ENCODE data around the gene APOL6.

The APOL6 gene

DNA sequence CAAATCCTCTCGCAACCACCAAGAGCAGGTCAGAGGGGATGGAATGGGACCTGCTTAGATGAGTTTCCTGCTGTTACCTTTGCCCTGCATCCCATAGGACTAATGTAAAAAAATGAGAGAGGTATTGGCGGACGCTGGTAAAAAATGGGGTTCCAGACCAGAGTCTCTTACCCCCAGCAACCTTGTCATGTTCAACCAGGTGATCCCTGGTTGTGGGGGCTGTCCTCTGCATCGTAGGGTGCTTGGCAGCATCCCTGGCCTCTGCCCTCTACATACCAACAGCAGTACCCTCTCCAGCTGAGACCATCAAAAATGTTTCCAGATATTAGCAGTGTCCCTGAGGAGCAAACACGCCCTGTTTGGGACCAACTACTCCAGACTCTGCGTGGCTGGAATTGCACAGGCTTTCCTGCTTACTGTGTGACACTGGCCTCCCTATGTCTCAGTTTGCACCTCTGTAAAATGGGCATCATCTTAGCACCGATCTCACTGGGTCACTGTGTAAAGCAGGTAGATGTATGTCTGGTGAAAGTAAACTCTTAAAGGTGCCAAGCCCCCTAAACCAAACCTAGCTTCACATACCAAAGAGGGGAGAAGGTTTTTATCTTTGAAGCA is 1.5 kb downstream of the APOL6 start:
- no peak for DNase-seq (ENCODE audit: extremely low spot score)
- TF ChIP-seq, protein P1, sequence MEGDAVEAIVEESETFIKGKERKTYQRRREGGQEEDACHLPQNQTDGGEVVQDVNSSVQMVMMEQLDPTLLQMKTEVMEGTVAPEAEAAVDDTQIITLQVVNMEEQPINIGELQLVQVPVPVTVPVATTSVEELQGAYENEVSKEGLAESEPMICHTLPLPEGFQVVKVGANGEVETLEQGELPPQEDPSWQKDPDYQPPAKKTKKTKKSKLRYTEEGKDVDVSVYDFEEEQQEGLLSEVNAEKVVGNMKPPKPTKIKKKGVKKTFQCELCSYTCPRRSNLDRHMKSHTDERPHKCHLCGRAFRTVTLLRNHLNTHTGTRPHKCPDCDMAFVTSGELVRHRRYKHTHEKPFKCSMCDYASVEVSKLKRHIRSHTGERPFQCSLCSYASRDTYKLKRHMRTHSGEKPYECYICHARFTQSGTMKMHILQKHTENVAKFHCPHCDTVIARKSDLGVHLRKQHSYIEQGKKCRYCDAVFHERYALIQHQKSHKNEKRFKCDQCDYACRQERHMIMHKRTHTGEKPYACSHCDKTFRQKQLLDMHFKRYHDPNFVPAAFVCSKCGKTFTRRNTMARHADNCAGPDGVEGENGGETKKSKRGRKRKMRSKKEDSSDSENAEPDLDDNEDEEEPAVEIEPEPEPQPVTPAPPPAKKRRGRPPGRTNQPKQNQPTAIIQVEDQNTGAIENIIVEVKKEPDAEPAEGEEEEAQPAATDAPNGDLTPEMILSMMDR (IDR thresholded peaks at IDR 0.05; ENCODE audit: control extremely low read depth, extremely low read depth, low read depth, missing control alignments), result no peak
- POLR2A ChIA-PET, result no interaction called here
- CTCF ChIA-PET, result interaction anchor here (2.1 to 2.7 kb wide), 2 partner anchors 14 to 23 kb away, joined by 7 to 8 read pairs; no protein-coding TSS in a partner anchor

DNA sequence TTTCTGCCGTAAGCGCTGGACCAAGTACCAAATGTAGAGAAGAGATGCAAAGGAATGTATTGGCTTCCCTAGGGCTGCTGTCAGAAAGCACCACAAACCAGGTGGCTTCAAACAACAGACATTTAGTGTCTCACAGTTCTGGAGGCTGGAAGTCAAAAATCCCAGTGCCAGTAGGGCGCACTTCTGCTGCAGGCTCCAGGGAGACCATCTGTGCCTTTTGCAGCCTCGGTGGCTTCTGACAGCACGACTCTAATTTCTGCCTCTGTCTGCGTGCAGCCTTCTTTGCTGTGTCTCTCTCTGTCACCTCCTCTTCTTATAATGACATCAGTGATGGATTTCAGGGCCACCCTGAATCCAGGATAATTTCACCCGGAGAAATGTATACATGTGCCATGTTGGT is 2.8 kb downstream of the APOL6 start:
- ChIA-PET POLR2A (no interaction called here), CTCF (no interaction called here)
- DNase-seq (ENCODE audit: extremely low spot score), result no peak
- TF ChIP-seq, protein P1 (IDR thresholded peaks at IDR 0.05; ENCODE audit: control extremely low read depth, extremely low read depth, low read depth, missing control alignments), result no peak

DNA sequence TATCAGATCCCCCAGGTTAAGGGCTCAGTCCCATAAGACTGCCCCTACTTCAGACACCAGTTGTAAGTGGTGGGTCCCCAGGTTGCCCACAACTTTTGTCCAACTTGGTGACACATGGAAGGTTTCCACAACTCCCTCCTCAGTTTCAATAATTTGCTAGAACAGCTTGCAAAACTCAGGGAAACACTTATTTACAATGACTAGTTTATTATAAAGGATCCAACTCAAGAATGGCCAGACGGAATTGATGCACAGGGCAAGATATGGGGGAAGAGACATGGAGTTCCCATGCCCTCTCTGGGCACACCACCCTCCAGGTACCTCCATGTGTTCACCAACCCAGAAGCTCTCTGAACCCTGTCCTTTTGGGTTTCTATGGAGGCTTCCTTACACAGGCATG is 5.6 kb downstream of the APOL6 start:
- ChIA-PET CTCF (no interaction called here), POLR2A (interaction anchor here (0.5 kb wide), 1 partner anchor 13 kb away, joined by 3 read pairs; no protein-coding TSS in a partner anchor)
- TF ChIP-seq, protein P1 (IDR thresholded peaks at IDR 0.05; ENCODE audit: control extremely low read depth, extremely low read depth, low read depth, missing control alignments), result no peak
- DNase-seq (ENCODE audit: extremely low spot score), result no peak

DNA sequence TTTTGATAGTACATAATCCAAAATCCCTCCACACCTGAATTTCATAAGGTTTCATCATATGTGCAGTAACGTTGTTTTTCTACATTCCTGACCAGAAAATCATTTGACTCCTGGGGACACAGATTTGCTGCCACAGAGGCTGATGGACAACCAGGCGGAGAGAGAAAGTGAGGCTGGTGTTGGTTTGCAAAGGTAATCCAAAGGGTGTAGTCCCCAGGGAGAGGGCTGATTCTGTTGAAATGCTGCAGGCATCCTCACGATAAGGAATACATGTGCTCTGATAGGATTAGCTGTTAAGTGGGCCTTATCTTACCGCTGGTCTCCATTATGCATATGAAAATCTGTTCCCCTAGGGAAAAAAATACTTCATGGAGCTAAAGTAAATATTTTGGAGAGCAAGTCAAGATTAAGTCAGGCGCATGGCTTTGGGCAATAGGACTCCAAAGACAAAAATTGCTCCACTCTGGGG is 8.1 kb downstream of the APOL6 start:
- POLR2A ChIA-PET, result no interaction called here
- no peak for DNase-seq (ENCODE audit: extremely low spot score)
- TF ChIP-seq, protein P1 (IDR thresholded peaks at IDR 0.05; ENCODE audit: control extremely low read depth, extremely low read depth, low read depth, missing control alignments), result no peak
- CTCF ChIA-PET, result interaction anchor here (1.3 kb wide), 1 partner anchor 50 kb away, joined by 3 read pairs; no protein-coding TSS in a partner anchor

DNA sequence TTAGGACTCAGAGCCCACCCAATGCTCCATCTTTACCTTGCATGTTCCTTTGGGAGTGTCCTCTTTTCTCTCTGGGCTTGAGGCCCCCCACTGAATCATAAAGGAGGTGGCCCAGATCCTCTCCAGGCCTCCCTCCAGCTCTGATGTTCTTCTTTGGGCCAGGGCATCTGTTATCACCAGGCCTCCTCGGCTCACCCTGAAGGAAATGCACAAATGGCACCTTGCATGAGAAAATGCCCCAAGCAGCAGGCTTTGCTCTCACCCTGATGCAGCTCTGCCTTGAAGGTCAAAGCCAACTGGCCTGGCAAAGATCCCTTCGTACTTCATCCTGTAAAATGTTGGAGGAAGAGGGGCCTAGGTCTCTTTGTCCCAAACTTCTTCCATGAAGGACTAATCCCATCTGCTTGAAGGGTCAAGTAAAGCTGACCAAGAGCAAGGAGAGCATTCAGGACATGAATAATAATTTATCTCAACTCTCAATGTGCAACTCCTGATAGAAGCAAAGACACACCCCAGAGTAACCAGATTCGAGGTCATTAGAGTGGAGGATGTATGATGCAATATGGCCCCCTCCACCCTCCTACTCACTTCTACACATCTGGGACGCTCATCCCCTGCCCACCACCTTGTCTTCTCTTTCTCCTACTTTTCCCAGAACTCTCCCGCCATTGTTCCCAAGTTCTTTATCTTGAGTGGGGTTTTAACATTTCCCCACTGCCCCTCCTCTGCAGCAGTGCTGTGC is 9.5 kb downstream of the APOL6 start:
- CTCF ChIA-PET, result interaction anchor here (1.3 kb wide), 1 partner anchor 15 kb away, joined by 4 read pairs; no protein-coding TSS in a partner anchor

More for the DNA sequence above, 9.5 kb downstream of the APOL6 start:
- no peak for DNase-seq (ENCODE audit: extremely low spot score)
- TF ChIP-seq, protein P1 (IDR thresholded peaks at IDR 0.05; ENCODE audit: control extremely low read depth, extremely low read depth, low read depth, missing control alignments), result no peak
- POLR2A ChIA-PET, result no interaction called here
